ENCODE results near the gene DCLRE1C. TPM values are rescaled to one million over a fixed set of nuclear protein-coding genes. Genes with fewer than 3 reads are reported as not detected.
A peak's percentile ranks its signal among the peaks of the same experiment; 100 is the strongest.

The DCLRE1C gene
- total and polyA plus RNA-seq, 9 of the 15 experiments (the other 6 are each of a cell fraction or from before 2014, with no cell fraction given) = 8.8 to 22.2 (median 13.9) TPM

GRCh38 chr10:14952851-14953423 is 959 bp downstream of the DCLRE1C start:
- 16% methylated on average over 10 of the region's 10 CpGs for WGBS (ENCODE audit: insufficient coverage, low coverage, missing lambda C conversion rate)
- Histone ChIP-seq H3K4me3 (peak overlapping the region; percentile 74), H3K27ac (ENCODE audit: extremely low read depth, low read depth, low read length) (peak overlapping the region; percentile 74), H3K79me2 (ENCODE audit: control insufficient read depth, insufficient read depth, low read length) (peaks cover 54% of the 10 kb centered on the region), H3K9me3 (replicated peaks; ENCODE audit: control insufficient read depth, insufficient read depth, low read depth, low read length) (no peaks in the 10 kb centered on the region), H3K9me1 (ENCODE audit: control insufficient read depth, insufficient read depth, low read length) (no peaks in the 10 kb centered on the region), H4K20me1 (replicated peaks; ENCODE audit: control insufficient read depth, insufficient read depth, low read length) (0 out of 2 replicates have a peak, but pooled peaks cover 3% of the 10 kb centered on the region), H3K27me3 (ENCODE audit: control insufficient read depth in 2 of 2, insufficient read depth in 2 of 2, low read length in 2 of 2) (no peaks in the 10 kb centered on the region), H3K4me2 (ENCODE audit: insufficient read depth, low read length) (peak overlapping the region; percentile 77), H3K4me1 (replicated peaks in 1 of 2; ENCODE audit: control insufficient read depth in 2 of 2, insufficient read depth in 2 of 2, low read length in 2 of 2) (peaks cover 13 to 21% of the 10 kb centered on the region in 2 experiments; a peak in 4 of 5 replicates), H3K36me3 (ENCODE audit: control insufficient read depth, insufficient read depth, low read length) (peaks cover 33% of the 10 kb centered on the region), H2AFZ (ENCODE audit: low read depth, low read length) (peak overlapping the region; percentile 81), H3K9ac (ENCODE audit: insufficient read depth in 1 of 2, low read depth in 2 of 2, low read length in 2 of 2) (peak overlapping the region; percentile 60 to 93; a peak in 3 of 4 replicates)
- ChIA-PET CTCF (ENCODE audit: low intra/inter-chr PET ratio) (no interaction called here), POLR2A (interaction anchor here (0.5 to 1.8 kb wide), 7 partner anchors 9 to 378 kb away, joined by 3 to 9 read pairs (median 4); no protein-coding TSS in a partner anchor)
- in situ Hi-C loops (cut with MboI) (no loop called here), intact Hi-C loops (cut with micrococcal nuclease) (loop anchor here (5.0 kb wide), 2 partner anchors 71 to 116 kb away; partner anchors contain the start of genes CDNF, HSPA14 and MSANTD7)
- ATAC-seq (no peak), DNase-seq (ENCODE audit: extremely low read depth in 1 of 4, low spot score in 3 of 4) (peak in 2 of 4 experiments; percentile 8 to 20), FAIRE-seq (no peak)
- TSS peak; percentile 47 for BruUV-seq (replicated peaks)
- TF ChIP-seq SIN3A (IDR thresholded peaks at IDR 0.05; ENCODE audit: borderline replicate concordance in 2 of 2, control insufficient read depth in 1 of 2, low read depth in 2 of 2, low read length in 2 of 2) = 0 out of 4 replicates have a peak, but pooled peaks of 1 of the 2 experiments have one; percentile 20
- no peak for TF ChIP-seq PRMT5 (CRISPR knock-in tag; IDR thresholded peaks at IDR 0.05)
- peak; percentile 11; the same call in 1 of the 2 replicates for TF ChIP-seq HMBOX1 (IDR thresholded peaks at IDR 0.05)
- peak; percentile 33 for TF ChIP-seq DACH1 (IDR thresholded peaks at IDR 0.05; ENCODE audit: partially characterized antibody)
- TF ChIP-seq TEAD1 (CRISPR knock-in tag; IDR thresholded peaks at IDR 0.05) = 0 out of 4 replicates have a peak, but pooled peaks of 1 of the 2 experiments have one; percentile 9
- TF ChIP-seq KDM1A (IDR thresholded peaks at IDR 0.05) = peak; percentile 68 to 76
- no peak for TF ChIP-seq IRF1 (CRISPR knock-in tag; IDR thresholded peaks at IDR 0.05; ENCODE audit: borderline replicate concordance)
- 0 out of 2 replicates have a peak, but pooled peaks have one; percentile 13 for TF ChIP-seq HDAC2 (IDR thresholded peaks at IDR 0.05)
